CD4-positive, alpha-beta T cell treated with Interleukin-15 for 4 hours (primary cell): ENCODE measurements around the gene ISM1.

Experiments
- DNase-seq: peaks from one replicate; pipeline ENCODE4 v3.0.0-alpha.2; 2020; ENCODE audit warnings: low spot score

The ISM1 gene

DNA sequence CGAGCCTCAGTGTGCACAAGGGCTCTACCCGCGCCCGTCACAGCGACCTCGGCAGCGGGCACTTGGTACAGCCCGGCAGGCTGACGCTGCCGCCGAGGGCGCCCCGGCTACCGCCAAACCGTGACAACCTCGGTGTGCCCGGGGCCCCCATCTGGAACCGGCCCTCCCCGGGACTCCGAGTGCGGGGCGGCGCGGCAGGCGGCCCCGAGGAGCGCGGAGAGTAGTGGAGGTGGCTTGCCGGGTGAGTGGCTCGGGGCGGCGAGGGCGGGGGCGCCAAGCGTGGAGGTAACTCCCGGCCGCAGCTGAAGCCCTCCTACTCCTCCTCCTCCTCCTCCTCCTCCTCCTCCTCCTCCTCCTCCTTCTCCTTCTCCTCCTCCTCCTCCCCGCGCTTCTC lies at the start of gene ISM1:
Gene ISM1, plus strand, starts transcription at position 371 of the 394 bp plus-strand sequence. CDS start 503 bp downstream, outside the sequence.
- peak; percentile 41 for DNase-seq

DNA sequence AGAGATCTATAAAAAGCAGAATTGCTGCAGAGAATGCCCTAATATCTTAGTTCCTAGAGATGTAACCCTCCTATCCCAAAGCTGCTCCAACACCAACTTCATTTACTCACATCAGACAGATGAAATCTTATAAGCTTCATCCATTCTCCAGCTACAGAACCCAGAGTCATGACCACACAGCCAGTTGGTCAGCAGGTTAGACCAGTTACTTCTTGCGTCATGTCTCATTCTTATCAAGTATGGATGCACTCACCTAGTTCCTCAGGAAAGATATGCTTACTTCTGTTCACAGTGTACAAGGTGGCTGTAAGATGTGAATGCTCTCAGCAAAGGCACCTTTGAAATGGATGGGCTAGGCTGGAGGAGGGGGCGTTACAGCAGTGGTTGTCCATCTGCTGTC lies 47.9 kb upstream of the ISM1 start:
- no peak for DNase-seq

- DNase-seq = no peak
Observed at GRCh38 chr20:13174402-13174801, 46.7 kb upstream of the ISM1 start.

- no peak for DNase-seq
Observed at GRCh38 chr20:13180986-13181889, 39.8 kb upstream of the ISM1 start.

GRCh38 chr20:13183005-13183404 lies 38.1 kb upstream of the ISM1 start:
- DNase-seq = no peak

GRCh38 chr20:13186043-13186774 lies 34.9 kb upstream of the ISM1 start:
- DNase-seq = no peak

GRCh38 chr20:13187899-13188298 lies 33.2 kb upstream of the ISM1 start:
- no peak for DNase-seq

DNA sequence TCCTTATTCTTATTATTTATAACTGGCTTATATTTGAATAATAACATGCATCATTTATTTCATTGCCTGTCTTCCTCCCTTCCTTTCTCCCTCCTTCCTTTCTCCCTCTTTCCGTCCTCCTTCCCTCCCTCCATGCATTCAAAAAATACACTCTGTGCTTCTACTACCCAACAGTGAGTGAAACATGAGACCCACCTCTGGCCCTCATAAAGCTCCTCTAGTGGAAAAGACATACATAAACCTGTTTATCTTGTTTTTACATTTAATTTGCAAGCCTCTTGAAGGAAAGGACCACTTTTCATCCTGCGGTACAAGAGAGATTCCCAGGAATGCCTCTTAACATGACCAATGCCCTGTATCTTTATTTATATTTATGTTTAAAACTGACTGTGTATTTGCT lies 21.8 kb upstream of the ISM1 start:
- DNase-seq = no peak

GRCh38 chr20:13200767-13201500 lies 20.1 kb upstream of the ISM1 start:
- DNase-seq = no peak

GRCh38 chr20:13202565-13202964 lies 18.5 kb upstream of the ISM1 start:
- DNase-seq = no peak

DNA sequence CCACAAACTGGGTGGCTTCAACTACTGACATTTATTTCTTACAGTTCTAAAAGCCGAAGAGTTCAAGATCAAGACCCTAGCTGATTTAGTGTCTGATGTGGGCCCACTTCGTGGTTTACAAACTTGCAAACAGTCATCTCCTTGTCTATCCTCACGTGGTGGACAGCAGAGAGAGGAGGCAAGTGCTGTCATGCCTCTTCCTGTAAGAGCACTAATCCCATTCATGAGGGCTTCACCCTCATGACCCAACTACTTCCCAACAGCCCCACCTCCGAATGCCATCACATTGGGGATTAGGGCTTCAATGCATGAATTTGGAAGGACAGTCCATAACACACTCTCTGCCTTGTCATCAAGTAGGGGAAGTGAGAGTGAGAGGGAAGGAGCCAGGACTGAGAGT lies 15.6 kb upstream of the ISM1 start:
- no peak for DNase-seq

DNA sequence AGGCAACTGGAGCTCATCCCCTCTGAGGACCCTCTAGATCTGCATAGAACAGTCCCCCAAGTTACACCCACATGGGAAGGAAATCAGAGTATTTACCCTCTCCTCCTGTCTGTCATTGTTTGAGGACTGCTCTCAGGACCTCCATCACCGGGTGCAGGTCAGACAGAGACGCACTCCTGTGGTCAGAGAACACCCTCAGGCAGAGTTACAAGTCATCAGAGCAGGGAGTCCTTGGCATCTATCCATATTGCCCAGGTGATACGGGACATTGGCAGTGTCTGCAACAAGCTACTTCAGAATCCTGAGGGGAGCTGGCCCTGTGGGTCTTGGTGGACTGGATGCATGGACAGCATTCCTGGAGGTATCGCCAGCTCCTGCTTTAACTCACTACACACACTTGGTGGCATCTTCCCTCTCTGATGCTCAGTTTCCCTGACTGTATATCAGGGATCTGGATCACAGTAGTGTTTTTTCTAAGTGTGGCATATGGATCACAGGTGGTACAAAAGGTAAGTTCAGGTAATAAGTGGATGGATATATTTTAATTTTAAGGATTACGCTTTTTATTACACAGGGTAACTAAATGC lies 15.1 kb upstream of the ISM1 start:
- no peak for DNase-seq

GRCh38 chr20:13207016-13207415 lies 14.1 kb upstream of the ISM1 start:
- DNase-seq = no peak

DNA sequence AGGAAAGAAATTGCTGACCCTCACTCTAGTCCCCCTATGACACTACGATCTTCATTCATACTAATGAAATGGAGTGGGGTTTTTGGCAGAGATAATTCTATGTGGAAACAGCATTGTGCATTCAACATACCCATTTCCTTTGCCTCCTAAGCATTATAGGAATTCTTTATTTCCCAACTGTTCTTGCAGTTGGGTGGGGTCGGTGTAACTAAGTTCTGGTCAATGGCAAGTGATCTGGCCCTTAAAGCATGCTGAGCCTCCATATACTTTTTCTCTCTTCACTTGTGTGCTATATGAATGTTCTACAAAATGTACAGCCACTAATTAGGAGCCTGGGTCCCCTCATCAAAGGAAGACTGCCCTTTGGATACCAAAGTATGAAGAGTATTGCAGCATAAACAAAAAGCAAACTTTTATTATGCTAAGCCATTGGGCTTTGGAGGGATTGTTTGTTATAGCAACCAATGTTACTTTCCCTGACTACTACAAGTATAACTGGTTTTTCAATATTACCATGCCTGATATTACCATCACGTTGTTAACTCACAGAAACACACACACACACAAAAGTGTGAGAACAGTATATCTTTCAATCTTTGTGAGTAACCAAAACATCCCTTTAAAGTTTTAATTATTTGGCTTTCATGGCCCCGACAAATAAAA lies 9.0 kb upstream of the ISM1 start:
- no peak for DNase-seq

GRCh38 chr20:13212750-13213149 lies 8.3 kb upstream of the ISM1 start:
- no peak for DNase-seq

DNA sequence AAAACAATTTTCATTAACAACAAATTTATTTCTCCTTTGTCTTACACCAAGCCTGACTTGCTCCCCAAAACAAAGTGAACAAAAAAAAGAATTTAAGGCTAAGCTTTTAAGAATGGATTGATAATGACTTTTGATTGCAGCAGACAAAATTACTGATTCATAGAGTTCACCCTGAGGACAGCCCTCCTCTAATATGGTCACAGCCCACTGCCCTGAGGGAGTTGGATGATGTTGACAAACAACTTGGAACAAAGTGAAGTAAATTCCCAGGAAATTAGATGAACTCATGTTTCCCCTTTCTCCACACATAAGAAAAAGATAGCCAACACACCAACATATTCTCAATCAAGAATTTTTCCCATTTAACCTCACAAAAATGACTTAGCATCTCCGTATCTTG lies 7.7 kb upstream of the ISM1 start:
- no peak for DNase-seq

DNA sequence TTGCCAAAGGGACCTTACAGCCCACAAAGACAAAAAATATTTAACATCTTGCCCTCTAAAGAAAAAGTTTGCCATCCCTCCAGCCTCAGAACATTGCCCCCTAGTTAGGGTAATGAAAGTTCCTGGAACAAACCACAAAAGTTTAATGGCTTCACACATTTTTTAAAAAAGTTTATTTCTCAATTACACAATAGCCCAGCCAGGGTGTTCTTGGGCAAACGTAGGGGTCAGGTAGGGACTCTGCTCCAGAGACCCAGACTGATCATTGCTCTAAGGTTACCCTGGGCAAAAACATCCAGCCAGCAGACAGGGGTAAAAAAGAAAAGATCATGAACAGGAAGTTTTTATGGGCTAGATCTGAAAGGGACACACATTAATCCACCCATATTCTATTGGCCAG lies 4.5 kb upstream of the ISM1 start:
- DNase-seq = no peak

GRCh38 chr20:13219327-13220193 lies 1.5 kb upstream of the ISM1 start:
- peak; percentile 9 for DNase-seq

GRCh38 chr20:13220194-13220903 lies 725 bp upstream of the ISM1 start:
- DNase-seq = no peak

- no peak for DNase-seq
Observed at GRCh38 chr20:13221313-13221672, 219 bp downstream of the ISM1 start.
